Brain microvascular endothelial cell (primary cell): Measurements from ENCODE around the gene TMEM126A.

ENCODE experiments used
- DNase-seq: peaks from one replicate; pipeline ENCODE4 v3.0.0-alpha.2; 2020
- H3K27ac ChIP-seq: fragments of 250-450 bp; sonication (Bioruptor Pico); 2 replicates; pipeline ENCODE4 v1.5.1; 2020; ENCODE audit warnings: mild to moderate bottlenecking, moderate library complexity
- H3K27me3 ChIP-seq: fragments of 250-450 bp; sonication (Bioruptor Pico); replicated peaks from 2 replicates; pipeline ENCODE4 v1.5.1; 2020; ENCODE audit warnings: mild to moderate bottlenecking
- H3K36me3 ChIP-seq: fragments of 250-450 bp; sonication (Bioruptor Pico); replicated peaks from 2 replicates; pipeline ENCODE4 v1.5.1; 2020; ENCODE audit warnings: mild to moderate bottlenecking
- H3K4me3 ChIP-seq: 2 replicates; pipeline ENCODE4 v1.5.1; 2011; ENCODE audit warnings: low read depth, mild to moderate bottlenecking, control low read depth, low read length, moderate library complexity
- CTCF ChIP-seq: IDR thresholded peaks from 2 replicates; pipeline ENCODE4 v1.5.1; 2011; ENCODE audit warnings: low read depth, mild to moderate bottlenecking, moderate library complexity, low read length, control low read depth, inconsistent platforms; ENCODE audit errors: missing control alignments
- in situ Hi-C: cut with HindIII; loops from 2 replicates; pipeline ENCODE4 v1.10.0; 2017; ENCODE audit warnings: low sequenced_read_pairs, low pct_ligation_motif_present

TMEM126A gene

GRCh38 chr11:85685820-85686459 is 38.2 kb downstream of the TMEM126A start, which contains the start of gene CCDC89:
Gene CCDC89 (minus strand): TSS chr11:85686195. CDS start chr11:85686130, 65 bp downstream.
- peak within 1 kb of the TSS; percentile 53 for H3K4me3 ChIP-seq
- H3K27ac ChIP-seq: peak within 1 kb of the TSS; percentile 60
- H3K36me3 ChIP-seq: no peaks in the 10 kb centered on the region
- in situ Hi-C loops: no loop called here
- H3K27me3 ChIP-seq: no peaks in the 10 kb centered on the region
- no peak for TF ChIP-seq CTCF
- peak; percentile 98 for DNase-seq

- in situ Hi-C loops: no loop called here
- peak; percentile 57 for TF ChIP-seq CTCF
- DNase-seq: peak; percentile 45
- no peak overlapping the region for H3K4me3 ChIP-seq
- H3K27ac ChIP-seq: no peak overlapping the region
- H3K27me3 ChIP-seq: no peaks in the 10 kb centered on the region
- no peaks in the 10 kb centered on the region for H3K36me3 ChIP-seq
Observed at GRCh38 chr11:85694385-85694980, 46.7 kb downstream of the TMEM126A start.

- no peak overlapping the region for H3K4me3 ChIP-seq
- H3K27me3 ChIP-seq: no peaks in the 10 kb centered on the region
- no peaks in the 10 kb centered on the region for H3K36me3 ChIP-seq
- in situ Hi-C loops: no loop called here
- TF ChIP-seq CTCF: no peak
- H3K27ac ChIP-seq: no peak overlapping the region
- no peak for DNase-seq
Observed at GRCh38 chr11:85695546-85695945, 47.8 kb downstream of the TMEM126A start.

GRCh38 chr11:85697747-85698146 is 50.0 kb downstream of the TMEM126A start:
- Histone ChIP-seq H3K27me3 (no peaks in the 10 kb centered on the region), H3K36me3 (no peaks in the 10 kb centered on the region), H3K4me3 (no peak overlapping the region), H3K27ac (no peak overlapping the region)
- in situ Hi-C loops: no loop called here
- no peak for DNase-seq
- no peak for TF ChIP-seq CTCF

GRCh38 chr11:85698195-85698594 is 50.4 kb downstream of the TMEM126A start:
- TF ChIP-seq CTCF: no peak
- no peaks in the 10 kb centered on the region for H3K36me3 ChIP-seq
- no peak for DNase-seq
- H3K4me3 ChIP-seq: no peak overlapping the region
- H3K27me3 ChIP-seq: no peaks in the 10 kb centered on the region
- H3K27ac ChIP-seq: no peak overlapping the region
- in situ Hi-C loops: no loop called here
